ENCODE measurements around the gene MRPS6.

Gene MRPS6

DNA sequence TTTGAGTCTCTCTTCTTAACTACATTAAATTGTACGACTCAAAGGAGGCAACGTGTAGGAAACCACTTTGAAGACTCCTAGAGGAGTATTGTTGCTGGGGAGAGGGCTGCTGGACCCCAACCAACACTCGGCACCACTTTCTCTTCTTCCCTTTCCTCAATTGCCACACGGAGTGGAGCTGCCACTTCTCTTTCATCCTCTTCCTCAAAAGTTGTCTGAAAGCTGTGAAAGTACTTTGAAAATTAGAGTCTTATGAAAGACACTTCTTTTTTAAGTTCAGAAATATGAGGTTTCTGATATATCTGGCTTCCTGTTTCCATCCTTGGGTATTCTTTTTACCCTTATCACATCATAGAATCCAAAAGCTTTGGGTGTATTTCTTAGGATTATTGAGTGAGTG, 59.5 kb downstream of the MRPS6 start:
- no peak for DNase-seq (ENCODE audit: low read depth in 2 of 2)

DNA sequence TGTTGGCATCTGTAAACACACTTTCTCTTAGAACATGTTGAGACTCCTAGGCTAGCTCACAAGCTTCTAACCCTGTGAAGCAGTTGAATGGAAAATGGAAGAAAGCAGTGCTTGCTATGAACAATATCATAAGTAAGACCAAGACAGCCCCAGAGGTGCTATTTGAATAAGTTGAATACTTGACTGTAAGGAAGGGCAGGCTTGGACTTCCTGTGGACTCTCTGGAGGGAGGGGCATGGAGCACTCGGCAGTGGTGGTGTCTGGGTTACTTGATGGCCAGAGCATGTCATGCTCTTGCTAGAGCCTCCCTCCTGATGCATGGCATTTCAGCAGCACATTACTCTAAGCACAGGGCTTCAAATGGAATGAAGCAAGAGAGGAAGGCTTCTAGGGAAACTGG, 60.0 kb downstream of the MRPS6 start:
- DNase-seq (ENCODE audit: low read depth in 2 of 2) = no peak

DNA sequence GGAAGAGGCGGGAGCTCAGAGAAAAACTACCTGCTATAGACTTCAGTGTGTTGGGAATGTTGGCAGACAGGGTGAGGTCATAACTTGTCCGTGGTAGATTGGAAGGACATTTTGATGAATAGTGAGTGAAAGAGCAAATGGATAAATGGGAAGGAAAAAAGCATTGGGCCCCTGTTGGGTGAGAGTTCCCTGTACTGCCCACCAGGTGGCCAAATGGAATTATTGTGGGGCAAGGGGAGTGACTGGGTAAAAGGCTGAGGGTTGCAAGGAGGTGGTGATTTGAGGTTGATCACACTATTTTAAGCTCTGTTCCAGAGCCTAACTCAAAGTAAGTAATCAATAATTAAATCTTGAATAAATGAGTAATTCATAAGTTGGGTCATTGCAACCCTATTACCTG, 60.4 kb downstream of the MRPS6 start:
- no peak for DNase-seq (ENCODE audit: low read depth in 2 of 2)

DNA sequence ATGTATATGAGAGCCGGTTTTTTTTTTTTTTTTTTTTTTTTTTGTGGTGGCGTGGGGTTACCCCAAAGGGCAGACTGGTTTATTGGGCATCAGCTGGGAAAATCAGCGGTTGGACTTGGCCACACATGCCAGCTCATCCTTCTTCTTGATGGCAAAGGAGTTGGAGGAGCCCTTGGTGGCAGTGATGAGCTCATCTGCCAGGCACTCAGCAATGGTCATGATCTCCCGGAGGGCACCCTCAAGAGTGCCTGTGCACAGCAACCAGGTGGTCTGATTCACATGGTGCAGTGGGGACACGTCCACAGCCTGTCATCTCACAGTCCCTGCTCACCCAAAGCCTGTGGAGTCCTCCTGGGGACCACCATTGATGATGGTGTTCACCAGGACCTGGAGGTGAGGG, 62.0 kb downstream of the MRPS6 start:
- no peak for DNase-seq (ENCODE audit: low read depth in 2 of 2)

DNA sequence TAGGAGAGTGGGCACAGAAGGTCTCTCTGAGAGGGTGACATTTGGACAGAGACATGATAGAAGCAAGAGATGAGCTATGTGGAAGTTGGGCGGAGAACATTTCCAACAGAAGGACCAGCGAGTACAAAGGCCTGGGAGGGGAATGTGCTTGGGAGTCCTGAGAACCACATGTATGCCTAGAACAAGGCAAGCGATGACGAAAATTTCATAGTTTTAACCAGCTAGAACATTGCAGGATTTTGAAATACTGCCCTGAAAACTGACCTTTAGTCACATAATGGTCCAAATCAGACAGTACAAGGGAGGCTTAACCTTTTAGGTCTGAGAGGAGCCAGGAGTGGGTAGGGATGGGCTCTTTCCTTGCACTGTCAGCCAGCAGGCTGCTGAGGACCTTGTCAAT, 68.0 kb downstream of the MRPS6 start:
- no peak for DNase-seq (ENCODE audit: low read depth in 2 of 2)

DNA sequence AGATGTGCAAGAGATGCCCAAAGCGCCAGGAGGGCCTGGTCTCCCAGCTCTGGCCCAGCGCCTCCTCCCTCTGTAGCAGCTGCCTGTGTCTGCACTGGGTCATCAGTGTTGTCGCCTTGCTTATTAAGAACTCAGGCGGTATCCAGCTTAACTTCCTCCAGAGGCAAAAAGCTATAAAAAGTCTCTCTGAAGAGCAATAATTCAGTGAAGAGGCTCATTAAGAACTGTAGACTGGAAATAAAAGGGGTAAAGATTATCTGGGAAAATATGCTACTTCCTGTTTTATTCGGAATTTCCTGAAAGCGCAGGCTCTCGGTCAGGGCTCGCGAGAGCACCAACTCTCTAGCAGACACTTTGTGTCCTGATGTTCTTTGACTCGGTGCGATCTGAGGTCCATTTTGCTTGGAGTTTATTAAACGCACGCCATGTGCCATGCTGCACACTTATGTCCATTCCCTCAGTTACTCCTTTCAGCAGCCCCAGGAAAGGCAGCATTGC, 70.4 kb downstream of the MRPS6 start:
- DNase-seq (ENCODE audit: low read depth in 2 of 2) = no peak

DNA sequence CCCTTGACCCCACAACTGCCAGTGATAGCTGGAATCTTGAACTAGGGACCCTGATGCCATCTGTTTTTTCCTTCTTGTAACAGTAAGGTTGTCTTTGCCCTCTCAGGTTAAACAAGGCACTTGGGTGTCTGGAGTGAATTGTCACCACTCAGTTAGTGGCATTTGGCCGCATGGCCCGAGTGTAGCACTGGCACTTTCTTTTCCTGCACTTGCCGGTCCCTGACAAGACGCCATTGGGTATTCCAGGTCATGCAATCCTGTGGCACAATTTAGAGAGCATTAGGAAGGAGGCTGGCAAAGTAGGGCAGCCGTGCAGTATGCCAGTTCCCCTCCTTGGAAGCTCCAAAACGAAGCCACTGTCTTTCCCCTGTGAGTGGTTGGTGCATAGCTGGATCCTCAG, 70.8 kb downstream of the MRPS6 start:
- DNase-seq (ENCODE audit: low read depth in 2 of 2) = no peak

DNA sequence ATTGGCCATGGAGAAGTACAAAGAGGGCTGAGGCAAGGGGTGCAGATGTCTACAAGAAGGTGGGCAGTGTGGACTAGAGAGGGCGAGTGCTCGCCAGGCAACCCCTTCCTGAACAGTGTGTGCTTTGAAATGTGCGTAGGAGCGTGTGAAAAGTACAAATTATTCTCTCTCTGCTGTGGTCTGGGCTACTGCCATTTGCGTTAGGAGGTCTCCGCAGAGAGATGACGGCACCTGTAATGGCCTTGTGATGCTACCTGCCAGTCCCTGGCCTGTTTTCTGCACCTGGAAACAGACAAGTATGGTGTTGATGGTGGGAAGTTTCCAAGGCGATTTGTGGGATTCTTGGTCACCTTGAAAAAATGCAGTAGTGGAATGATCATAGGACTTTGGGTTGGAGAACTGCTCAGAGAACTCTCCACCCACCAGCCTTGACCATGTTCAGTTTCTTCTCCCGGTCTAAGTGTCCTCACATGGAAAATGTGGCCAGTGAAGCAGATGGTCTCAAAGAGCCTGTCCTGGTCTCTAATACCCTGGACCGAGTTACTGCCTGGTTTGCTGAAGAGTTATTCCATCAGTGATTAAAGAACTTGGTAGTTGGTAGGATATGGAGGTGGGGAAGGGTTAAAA, 74.5 kb downstream of the MRPS6 start:
- DNase-seq (ENCODE audit: low read depth in 2 of 2) = no peak

DNA sequence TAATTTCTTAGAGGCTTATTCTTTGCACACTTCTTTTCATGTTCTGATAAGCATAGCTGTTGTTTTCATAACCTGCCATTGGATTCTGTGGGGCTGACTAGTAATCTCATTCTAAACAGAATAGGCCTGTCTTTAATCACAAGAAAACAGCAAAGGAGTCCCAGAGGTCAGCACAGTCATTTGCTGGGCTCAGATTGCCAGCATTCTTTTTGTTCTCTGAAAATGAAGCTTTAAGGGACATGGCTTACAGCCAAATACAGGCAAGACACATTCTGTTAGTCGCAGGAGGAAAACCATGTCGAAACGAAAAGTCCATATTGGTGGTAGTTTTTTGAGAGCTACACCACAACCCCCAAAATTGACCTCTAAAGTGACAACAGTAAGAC, 75.0 kb downstream of the MRPS6 start:
- DNase-seq (ENCODE audit: low read depth in 2 of 2) = no peak

DNA sequence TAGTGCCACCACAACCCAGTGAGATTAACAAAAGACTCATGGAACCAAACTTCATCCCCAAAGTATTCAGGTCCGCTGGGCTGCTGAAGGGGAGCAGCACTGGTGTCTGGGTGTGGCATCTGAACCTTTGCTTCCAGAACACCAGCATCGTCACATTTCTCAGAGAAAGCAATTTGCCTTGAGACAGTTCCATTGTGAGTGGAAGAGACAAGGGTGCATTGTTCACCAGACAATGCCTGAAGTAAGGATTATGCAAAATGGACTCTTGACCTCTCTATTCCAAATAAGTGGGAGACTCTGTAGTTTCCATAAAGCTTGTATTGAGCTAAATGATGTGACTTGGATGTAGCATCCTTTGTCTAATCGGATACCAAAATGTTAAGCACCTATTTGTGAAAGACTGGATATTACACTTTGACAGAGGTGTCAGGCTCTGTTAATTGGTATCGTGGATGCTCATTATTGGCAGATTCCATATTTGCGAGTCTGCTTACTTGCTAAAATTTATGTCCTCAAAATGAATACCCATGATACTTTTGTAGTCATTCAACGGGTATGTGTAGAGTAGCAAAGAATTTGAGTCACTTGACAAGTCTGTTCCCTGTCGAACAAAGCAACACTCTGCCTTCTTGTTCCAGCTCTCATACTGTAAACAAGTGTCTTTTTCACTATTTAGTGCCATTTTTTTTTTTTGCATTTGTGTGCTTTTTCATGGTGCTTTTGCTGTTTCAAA, 75.6 kb downstream of the MRPS6 start:
- DNase-seq (ENCODE audit: low read depth in 2 of 2) = no peak

DNA sequence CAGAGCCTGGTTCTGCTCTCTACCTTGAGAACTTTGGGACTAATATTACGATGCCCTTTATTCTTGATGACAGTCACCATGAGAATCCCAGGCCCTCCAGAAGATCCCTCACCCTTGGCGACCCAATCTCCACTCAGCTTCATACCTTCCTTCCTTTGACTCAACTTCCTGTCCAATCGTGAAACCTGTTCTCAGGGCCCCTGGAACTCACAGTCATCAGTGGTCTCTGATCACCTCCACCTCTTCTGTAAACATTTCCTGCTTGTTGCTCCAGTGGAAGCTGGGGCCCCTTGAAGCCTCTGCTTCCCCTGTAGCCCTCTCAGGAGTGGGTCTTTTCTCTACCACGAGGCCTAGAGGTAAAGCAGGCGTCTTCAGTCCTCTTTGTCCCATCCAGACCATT, 79.1 kb downstream of the MRPS6 start:
- no peak for DNase-seq (ENCODE audit: low read depth in 2 of 2)

DNA sequence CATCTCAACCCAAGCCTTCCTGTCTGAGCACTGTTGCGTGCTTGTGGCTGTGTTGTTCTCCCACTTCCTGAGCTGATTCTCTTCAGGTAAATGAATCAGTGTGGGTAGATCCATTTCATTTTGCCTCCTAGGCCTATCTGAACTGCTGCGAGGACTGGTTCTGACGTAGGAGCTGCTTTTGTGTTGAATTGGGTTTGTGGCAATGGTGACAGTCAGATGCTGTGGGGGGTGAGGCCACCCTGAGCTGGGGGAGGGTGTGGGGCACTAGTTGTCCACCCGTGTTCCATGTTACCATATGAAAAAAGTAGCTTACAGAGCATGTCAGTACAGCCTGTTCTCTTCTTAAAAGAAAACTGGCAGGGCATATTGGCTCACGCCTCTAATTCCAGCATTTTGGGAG, 81.5 kb downstream of the MRPS6 start:
- no peak for DNase-seq (ENCODE audit: low read depth in 2 of 2)

DNA sequence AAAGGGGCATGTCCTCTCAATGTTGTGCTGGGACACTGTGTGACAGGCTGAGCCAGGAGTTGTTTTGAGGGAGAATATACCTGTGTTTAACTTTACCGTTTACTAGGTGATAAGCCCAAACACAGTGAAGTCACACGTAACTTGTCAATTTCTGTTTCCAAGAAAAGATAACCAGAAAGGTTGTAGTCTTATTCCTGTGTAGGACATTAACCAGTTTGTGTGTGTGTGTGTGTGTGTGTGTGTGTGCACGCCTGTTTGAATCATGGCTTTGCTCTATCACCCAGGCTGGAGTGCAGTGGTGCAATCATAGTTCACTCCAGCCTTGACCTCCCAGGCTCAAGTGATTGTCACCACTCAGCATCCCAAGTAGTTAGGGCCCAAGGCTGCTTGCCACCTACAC, 83.6 kb downstream of the MRPS6 start:
- DNase-seq (ENCODE audit: low read depth in 2 of 2) = no peak

DNA sequence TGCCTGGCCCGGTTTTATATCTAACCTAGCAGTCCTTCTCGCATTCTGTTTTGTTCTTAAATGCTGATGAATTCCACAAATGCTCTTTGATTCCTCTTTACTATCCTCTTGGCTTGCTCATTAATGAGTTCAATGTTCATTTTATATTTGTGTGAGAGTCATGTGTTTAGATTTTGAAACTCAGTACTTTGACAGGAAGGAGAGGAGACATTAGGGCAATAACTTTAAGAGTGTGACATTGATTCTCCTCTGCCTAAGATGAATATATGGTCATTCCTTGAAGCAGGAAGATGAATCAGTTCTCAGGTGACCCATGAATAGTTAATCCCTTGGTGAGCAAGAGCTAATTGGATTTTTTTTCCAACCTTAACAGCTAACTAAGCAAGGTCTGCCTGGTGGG, 84.1 kb downstream of the MRPS6 start:
- no peak for DNase-seq (ENCODE audit: low read depth in 2 of 2)

DNA sequence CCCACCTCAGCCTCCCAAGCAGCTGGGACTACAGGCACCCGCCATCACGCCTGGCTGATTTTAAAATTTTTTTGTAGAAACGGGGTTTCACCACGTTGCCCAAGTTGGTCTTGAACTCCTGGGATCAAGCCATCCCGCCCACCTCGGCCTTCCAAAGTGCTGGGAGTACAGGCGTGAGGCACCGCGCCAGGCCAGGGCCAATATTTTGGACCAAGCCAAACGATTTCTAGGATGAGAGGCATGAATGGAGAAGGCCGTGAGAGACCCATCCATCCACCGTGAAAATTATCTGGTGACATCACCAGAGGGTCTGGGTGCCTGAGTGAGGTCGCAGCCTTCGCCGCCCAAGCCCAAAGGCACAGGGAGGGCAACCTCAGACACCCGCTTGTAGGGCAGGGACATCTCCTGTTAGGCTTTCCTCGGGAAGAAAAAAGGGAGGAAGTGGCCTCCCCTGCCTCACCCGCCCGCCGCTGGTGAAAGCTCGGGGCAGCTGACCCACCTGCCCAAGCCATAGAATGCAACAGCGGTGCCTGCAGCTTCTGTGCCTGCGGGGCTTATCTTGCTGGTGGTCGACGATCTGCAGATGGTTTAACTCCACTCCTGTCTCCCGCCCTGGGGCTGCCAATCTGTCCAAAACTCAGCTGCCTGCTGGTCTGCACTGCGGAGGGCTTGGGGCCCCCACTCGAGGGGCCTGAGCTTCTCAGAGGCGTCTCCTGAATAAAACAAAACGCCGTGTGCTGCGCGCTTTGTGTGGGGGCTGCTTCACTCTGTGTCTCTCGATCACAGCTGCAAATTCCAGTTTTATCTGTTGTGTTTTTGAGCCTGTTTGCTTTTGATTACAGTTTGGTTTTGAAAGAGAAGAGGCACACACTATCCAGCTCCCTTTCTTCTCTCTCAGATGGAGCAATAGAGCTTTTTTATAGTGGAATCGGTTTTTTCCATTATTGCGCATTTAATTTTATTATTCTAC, 85.8 kb downstream of the MRPS6 start:
- DNase-seq (ENCODE audit: low read depth in 2 of 2) = no peak

DNA sequence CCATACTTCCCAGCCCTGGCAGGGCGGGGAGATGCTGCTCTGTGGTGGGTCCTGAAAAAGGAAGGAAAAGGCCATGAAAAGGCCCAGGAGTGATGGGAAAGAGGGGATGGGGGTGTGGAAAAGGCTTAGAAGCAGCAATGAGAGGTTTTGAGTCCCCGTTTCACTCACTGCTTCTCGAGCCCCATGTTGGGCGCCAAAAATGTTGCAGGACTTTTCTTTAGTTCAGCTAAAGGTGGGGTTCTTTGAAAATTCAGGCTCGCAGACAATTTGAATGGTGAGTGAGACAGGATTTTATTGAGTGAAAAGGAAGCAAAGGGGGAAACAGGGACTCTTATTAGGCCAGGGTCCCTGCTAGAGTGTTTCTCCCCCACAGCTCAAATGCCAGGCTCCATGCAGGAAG, 93.1 kb downstream of the MRPS6 start:
- no peak for DNase-seq (ENCODE audit: low read depth in 2 of 2)

DNA sequence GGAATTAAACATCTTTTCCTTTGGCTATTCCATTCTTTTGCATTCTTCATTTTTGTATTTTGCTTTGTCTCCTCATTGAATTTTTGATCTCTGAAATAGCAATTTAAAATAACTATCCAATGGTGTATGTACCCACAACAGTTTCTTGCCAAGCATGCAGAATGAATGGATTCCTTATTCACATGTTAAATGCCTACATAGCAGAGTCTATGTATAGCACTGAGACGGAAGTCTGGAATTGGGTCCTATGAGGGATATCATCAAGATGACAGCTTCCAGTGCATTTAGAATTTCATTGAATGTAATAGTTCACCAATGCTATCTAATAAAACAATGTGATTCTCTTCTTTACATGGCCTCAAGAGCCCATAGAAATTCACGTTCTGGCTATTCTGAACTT, 97.5 kb downstream of the MRPS6 start:
- DNase-seq (ENCODE audit: low read depth in 2 of 2) = no peak

DNA sequence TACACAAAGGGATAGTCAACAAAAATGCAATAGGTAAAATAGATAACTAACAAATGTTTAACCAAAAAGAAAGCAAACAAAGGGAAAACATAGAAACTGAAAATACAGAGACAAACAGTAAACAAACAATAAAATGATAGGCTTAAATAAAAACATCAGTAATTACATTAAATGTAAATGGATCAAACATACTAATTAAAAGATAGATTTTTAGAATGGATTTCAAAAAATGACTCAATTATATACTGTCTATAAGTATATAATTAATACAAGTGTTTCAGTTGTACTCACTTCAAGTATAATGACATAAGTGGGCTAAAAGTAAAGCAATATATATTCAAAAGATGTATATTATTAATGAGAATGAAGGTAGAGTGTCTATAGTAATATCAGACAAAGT, 101.1 kb downstream of the MRPS6 start:
- DNase-seq (ENCODE audit: low read depth in 2 of 2) = no peak

DNA sequence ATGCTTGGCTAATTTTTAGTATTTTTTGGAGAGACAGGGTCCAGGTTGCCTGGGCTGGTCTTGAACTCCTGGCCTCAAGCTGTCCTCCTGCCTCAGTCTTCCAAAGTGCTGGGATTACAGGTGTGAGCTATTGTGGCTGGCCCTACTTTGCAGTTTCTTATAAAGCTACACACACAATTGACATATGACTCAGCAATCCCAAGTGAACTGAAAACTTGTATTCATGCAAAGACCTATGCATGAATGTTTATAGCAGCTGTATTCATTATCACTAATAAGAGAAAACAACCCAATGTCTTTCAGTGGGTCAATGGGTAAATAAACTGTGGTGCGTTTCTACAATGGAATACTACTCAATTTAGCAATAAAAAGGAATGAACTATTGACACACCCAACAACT, 103.1 kb downstream of the MRPS6 start:
- no peak for DNase-seq (ENCODE audit: low read depth in 2 of 2)

DNA sequence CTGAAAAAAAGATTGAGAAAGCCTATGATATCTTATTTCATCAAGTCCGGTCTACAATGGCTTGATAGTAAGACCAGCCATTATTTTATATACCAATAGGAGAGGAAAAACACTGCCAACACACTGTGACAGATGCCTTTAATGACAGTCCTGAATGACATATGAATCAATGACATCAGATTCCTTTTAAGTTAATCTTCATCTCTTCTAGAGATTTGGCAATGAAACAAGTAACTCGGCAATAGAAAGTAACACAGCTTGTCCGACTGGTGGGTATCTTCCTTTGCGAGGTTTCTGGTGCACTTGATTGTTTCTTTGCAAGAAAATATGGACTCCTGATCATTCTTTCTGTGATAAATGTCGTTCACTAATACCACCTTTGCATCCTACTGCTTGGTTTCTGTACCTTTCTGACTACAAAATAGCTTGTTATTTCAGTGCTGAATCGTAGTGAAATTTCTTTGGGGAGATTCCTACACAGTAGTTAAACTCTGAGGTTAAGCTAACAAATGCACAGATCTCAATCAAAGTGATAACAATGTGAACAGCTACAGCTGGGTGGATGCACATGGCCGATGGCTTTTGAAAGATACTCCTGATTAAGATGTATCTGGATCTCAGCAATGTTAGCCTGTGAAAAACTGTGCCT, 104.7 kb downstream of the MRPS6 start:
- DNase-seq (ENCODE audit: low read depth in 2 of 2) = no peak

DNA sequence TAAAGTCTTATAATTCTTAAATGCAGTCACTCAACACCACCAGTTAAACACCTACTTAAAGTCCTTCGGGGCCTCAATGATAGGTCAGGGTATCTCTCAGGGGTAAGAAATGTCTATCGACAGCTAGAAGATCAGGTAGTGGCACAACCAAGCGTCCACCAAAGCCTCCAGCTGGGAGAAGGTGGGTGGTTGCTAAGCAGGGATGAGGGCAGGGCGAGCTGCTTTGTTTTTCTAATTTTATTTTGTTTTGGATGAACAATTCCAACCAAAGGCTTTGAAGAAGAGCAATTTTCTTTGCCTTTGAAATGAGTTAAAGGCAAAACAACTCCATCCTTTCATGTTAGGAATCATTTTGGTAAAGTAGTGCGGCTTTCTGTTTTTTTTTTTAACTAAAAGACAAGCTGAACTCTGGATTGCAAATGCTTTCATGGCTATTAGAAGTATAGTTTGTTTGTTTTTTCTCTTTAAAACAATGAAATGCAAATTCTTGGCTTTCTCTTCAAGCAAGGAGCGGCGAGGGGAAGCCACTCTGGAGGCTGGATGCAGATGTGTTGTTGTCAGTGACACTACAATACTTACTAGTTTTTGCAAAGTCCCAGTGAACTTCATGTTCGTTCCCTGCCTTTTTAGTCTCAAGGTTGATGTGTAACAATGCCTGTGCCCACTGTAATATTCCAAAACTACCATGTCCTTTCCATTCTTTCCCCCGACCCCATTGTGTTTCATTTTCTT, 106.0 kb downstream of the MRPS6 start:
- no peak for DNase-seq (ENCODE audit: low read depth in 2 of 2)
